GM18502 (cell line): ENCODE measurements around the gene RASA2.
A peak's percentile ranks its signal among the peaks of the same experiment; 100 is the strongest.
"Not testable (repeated sequence)": the region's sequence is repeated elsewhere in the genome, so short reads cannot be mapped to it uniquely, and the experiment has no call there.

ENCODE experiments used
- ATAC-seq: cut with Tn5 transposase; IDR thresholded peaks from one replicate; pipeline ENCODE4 v1.9.1; 2021; ENCODE audit warnings: mild to moderate bottlenecking; ENCODE audit not compliant: unreplicated experiment, poor library complexity

RASA2 gene

DNA sequence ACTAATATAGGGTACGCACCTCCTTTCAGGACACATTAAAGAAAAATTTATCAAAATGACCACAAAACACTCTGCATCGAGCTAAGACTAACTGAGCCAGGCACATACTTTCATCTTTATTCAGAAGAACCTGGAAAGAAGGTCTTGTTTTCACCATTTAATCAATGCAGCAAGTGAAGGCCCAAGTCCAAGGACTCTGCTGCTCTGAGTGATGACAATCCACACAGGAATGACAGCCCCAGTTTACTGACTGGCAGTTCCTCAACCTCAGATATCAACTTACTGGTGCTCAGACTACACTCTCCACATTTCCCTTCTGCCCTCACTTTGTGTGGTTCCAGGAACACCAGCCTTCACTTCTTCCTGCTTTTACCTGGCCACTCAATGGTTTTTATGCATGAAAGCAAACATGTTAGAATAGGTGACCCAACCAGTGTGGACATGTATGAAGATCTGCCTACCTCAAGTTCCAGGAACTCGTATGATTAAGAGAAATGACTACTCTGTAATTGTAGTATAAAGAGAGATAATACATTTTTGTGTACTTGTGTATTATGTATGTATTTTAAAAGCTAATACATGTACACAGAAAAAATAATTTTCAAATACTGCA lies 29.1 kb upstream of the RASA2 start:
- ATAC-seq: no peak

DNA sequence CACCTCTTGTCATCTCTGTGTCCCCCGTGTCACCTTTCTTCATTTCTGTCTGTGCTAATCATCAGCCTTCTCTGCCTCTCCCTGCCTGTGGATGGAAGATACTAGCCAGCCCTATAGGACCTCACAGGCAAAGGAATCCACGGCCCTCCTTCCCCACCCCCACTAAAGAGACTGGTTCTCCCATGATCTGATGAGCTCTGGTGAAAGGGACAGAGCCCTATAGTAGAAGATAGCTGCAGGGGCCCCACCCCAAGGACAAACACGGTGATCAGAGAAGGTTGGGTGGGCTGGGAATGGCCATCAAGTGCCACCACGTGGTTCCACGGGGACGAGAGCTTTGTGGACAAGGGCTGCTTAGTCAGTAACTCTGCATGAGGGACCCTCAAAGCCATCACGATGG lies 27.8 kb upstream of the RASA2 start:
- no peak for ATAC-seq

DNA sequence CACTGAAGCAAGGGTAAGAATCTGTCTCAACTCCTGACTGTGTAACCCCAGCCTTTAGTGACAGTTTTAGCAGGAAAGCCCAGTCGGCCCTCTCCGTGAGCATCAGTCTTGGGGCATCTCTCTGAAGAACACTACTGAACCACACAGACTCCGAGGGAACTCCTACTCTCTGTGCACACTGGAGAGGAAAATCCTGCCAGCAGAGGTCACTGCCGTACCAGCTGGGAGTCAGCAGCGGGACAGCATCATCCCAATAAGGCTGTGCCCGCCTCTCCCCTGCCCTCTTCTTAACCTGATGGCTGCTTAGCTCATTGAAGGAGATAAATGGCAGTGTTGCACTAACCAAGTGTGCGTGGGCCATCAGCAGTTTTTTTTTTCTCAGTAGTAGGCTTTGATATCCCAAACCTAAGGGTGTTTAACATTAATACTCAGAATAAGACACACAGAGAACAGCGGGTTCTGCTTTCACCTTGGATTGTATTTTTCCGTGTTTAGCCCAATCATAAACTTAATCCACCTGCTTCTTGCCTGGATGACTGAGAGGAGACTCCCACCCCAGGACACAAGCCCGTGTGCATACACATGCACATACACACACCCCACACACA lies 26.6 kb upstream of the RASA2 start:
- peak; percentile 97 for ATAC-seq

DNA sequence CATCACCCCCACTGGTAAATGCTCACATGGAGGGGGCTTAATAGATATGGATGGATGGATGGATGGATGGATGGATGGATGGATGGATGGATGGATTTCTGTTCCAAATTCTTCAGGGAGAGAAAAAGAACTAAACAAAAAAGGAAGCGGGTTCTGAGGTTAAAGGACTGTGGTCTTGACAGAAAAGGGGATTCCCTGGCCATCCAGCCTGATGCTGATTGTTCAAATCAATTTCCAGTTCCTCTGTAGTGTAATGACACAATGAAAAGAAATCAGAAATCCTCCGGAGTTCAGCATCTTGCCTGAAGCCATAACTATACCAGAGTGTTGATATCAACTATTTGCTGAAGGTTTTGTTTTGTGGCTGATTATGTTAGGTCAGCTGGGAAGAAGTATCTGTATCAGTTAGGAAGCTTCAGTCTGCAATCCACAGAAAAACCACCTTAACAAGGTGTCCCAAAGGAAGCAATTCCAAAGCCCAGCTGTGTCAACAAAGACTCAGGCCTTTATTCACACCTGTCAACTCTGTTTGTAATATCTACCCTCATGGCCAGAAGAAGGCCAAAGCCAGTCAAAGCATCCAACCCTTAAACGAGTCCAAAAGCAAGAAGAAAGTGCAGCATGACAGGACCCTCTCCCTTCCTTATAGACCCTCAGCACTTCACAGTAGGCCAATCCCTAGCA lies 24.5 kb upstream of the RASA2 start:
- ATAC-seq: no peak

DNA sequence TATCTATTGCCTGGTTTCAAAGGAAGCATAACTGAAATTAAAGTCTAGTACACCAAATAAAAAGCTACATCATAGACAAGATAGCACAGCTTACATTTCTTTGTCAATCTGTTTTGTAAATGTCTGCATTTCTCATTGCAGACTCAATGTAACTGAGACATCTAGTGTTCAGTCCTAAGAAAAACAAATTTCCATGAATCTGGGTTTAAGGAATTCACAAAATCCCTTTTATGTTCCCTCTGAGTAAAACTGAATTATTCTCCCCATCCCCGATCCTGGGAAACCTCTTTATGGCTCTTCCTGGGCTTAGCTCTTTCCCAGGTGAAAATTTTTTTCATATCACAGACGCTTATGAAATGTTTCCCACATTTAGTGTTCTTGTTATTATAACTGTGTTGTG lies 21.6 kb upstream of the RASA2 start:
- no peak for ATAC-seq

DNA sequence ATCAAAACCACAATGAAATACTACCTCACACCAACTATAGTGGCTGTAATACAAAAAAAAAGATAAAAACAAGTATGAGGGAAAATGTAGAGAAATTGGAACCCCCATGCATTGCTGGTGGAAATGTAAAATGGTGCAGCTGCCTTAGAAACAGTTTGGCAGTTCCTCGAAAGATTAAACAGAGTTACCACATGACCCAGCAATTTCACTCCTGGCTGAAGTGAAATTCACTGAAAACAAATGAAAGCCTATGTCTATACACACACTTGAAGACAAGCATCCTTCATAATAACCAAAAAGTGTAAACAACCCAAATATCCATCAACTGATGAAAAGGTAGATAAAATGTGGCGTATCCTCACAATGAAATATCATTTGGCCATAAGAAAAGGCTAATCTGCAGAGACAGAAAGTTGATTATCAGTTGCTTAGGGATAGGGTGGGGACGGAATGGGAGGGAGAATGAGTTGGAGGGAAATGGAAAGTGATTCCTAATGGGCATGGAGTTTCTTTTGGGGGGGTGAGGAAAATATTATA lies 20.1 kb upstream of the RASA2 start:
- no peak for ATAC-seq

DNA sequence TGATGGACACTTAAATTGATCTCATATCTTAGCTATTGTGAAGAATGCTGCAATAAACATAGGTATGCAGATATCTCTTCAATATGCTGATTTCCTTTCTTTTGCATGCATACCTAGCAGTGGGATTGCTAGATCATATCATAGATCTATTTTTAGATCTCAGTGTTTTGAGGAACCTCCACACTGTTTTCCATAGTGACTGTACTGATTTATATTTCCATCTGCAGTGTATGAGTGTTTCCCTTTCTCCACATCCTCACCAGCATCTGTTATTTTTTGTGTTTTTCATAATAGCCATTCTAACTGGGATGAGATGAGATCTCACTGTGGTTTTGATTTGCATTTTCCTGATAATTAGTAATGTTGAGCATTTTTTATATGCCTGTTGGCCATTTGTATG lies 17.1 kb upstream of the RASA2 start:
- ATAC-seq: no peak

DNA sequence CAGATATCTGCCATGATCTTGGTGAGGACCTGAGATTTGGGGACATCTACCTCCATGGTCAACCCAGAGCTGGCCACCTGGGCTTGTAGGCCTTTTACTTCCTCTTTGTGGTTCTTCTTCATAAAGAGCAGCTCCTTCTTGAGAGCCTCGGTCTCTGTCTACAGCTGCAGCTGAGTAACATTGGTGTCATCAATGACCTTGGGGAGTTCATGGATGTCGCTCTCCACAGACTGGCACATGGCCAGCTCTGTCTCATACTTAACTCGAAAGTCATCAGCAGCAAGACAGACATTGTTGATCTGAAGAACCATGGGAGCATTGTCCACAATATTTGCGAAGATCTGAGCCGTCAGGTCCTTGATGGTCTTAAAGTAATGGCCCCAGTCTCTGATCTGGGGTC lies 15.7 kb upstream of the RASA2 start:
- no peak for ATAC-seq

DNA sequence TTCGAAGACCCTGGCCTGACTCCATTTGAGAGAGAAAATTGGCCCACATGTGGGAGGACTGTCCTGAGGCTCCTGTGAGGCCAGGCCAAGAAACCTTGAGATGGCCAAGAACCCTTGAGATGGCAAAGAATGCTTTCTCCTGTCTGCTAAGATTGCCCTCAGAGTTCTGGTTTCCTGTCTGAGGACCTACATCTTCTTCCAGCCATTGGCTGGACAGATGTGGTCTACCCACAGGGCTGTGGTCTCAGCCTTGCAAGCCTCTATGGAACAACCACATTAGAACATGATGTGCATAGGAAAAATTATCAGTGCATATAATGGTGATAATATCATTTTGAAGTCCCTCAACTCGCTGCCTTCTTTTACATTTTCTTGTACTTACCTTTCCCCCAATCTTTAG lies 10.8 kb upstream of the RASA2 start:
- no peak for ATAC-seq

DNA sequence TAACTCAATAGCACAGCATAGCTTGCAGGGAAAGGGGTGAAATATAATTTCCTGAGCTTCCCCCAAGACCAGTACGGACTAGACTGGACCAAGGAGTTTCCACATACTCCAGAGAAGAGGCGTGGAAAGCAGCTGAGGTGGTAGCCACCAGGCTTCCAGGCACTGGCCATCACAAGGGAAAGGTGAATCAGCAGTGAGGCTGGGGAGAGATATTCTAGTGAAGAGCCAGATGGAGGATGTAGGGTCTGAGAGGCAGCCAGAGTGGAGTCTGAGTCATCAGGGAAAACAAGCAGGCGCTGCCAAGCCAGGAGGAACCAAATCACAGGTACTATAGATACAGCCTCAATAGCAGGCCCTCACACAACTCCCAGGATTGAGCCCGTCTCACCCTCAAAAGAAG lies 9.6 kb upstream of the RASA2 start:
- no peak for ATAC-seq

DNA sequence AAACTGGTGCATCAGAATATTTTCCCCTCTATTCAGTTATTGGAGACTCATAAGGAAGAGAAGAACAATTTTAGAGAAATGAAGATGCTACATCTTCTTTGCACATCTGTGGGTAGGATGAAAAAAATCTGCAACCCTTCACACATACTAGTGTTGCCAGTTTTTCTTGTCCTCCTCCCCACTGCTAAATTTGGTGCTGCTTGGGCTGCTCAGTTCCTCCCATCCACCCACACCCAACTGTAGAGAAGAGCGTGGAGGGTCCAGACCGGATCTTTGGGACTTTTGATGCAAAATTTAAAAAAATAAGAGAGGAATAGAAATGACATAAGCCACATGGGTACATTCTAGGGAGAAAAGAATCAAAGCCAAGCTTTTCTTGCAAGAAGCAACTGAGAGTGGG lies 8.7 kb upstream of the RASA2 start:
- ATAC-seq: no peak

DNA sequence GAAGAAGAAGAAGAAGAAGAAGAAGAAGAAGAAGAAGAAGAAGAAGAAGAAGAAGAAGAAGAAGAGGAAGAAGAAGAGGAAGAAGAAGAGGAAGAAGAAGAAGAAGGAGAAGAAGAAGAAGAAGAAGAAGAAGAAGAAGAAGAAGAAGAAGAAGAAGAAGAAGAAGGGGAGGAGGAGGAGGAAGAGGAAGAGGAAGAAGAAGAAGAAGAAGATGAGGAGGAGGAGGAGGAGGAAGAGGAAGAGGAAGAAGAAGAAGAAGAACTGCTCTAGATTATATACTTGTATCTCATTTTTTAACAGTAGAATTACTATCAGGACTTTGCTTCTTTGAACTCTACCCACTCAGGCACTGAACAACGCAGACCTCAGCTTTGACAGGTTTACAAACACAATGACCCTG lies 8.0 kb upstream of the RASA2 start:
- ATAC-seq: not testable (repeated sequence)

DNA sequence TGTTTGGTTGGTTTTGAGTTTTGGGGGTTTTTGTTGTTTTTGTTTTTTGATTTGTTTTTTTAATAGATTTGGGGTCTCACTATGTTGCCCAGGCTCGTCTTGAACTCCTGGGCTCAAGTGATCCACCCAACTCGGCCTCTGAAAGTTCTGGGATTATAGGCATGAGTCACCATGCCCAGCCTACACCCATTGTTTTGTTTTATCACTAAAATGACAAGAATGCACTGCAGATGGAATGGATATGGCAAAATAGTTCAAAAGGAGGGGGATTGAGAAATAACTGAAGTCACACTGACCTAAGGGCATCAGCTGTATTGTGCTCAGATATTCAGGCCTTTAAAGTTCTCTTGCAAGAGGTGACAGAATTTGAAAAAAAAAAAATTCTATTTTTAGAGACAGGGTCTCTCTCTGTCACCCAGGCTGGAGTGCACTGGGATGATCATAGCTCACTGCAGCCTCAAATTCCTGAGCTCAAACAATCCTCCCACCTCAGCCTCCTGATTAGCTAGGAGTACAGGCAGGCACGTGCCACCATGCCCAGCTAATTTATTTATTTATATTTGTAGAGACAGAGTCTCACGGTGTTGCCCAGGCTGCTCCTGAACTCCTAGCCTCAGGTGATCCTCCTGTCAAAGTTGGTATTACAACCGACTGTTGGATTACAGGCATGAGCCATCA lies 4.4 kb upstream of the RASA2 start:
- no peak for ATAC-seq

DNA sequence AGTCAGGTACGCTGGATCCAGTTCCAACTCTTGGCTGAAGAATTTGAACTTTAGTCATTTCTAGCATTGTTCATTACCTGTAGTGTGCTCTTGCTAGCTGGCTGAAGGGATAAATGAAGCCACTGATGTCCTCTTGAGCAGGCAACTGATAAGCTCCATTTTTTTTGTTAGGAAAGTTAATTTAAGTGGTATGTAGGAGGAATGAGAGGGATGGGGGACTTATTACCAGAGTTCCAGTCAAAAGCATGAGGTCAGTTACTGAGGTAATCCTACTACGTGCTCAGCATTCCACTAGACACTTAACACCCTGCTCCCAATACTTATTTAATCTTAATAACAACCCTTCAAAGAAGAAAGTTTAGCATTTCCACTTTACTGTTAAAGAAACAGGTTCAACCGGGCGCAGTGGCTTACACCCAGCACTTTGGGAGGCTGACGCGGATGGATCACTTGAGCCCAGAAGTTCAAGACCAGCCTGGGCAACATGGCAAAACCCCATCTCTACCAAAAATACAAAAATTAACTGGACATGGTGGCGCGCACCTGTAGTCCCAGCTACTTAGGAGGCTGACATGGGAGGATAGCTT lies 2.0 kb upstream of the RASA2 start:
- no peak for ATAC-seq

DNA sequence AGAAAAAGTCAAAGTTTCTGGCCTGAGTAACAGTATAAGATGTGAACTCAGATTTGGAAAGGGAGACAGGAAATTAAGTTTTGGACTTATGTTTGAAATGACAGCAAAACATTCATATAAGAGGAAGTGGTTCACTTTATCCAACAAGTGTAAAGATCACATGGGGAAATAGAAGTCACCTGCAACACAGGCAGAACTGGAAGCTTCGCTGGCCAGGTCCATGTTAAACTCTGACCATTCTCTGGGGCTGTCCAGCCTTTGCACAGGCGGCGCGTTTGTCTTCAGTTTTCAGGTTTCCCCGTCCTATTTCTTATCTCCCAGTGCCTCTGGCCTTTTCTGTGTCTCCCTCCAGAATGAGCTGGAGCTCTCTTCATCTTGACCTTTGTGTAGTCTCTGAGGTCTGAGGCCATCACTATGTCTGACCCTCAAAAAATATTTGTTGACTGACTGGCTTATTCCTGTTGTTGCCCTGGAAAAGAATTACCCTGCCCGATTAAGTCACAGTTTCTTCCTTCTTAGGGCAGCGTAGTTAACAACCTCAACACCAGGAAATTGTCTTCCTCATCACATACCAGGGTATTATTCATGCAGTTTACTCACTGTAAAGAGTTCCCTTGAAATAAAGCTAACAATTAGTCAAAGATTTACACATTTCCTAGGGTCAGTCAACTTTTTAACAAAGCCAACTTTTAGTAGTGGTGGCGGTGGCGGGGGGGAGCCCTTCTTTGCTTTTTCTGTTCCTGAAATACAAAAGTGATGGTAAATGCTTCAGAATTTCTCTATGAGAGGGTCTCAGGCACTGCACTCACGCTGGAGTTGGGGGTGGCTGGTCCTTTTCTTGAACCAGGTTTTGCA lies 959 bp upstream of the RASA2 start:
- no peak for ATAC-seq

DNA sequence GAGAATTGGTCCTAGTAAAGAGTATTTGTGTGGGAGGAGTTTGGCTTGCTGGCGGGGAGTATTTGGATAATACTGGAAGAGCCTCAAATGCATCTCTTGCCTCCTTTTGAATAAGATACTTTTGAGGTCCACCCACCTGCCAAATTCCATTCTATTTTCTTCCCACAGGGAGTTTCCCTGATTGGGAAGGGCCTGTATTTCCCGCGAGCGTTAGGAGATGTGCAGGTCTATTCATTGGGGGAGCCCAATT lies 406 bp upstream of the RASA2 start:
- ATAC-seq: no peak

DNA sequence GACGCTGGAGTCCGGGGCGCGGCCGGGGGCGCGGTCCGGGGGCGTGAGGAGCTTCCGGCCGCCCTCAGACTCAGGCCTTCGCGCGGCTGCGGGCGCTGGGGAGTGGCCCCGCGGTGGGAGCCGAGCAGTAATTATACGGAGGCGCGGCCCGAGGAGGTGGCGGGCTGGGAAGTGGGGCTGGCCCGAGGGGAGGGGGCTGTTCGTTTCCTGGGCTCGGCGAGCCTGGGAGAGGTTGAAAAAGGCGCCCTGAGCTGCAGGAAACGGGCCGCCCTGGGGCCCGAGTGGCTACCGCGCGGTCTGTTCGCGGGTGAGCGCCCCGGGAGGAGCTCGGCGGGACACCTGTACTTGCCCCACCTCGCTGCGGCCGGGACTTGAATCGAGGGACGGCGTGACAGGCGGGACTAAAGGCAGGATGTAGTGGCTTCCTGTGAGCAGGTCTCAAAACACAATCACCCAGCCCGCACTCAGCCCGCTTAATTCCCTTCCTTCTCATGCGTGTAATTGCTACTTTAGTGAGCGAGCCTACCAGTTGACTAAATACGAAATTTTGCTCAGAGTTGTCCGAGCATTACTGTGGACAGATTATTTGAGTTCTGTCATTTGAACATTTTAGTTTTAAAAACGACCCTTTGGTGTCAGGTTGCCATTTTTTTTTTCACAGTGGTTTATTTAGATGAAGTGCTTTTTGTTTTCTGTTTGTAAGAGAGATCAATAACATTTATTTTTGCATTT lies 860 bp downstream of the RASA2 start:
- peak; percentile 81 for ATAC-seq

DNA sequence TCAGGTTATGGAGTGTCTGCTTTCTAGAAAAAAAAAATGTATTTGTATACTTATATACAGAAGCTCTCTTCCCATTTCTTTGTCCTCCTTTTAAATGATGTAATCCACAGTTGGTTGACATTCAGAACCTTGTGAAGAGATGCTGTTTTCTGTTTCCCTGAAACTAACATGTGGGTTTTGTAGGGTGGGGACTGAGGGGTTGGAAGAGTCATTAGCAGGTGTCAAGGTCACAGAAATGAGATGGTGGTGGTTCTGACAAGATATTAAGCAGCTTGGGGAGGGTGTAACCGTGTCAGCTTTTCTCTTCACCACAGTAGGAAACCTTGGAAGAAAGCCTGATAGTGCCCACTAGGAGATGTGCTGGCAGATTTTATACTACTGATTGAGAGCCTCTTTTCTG lies 2.4 kb downstream of the RASA2 start:
- ATAC-seq: no peak

DNA sequence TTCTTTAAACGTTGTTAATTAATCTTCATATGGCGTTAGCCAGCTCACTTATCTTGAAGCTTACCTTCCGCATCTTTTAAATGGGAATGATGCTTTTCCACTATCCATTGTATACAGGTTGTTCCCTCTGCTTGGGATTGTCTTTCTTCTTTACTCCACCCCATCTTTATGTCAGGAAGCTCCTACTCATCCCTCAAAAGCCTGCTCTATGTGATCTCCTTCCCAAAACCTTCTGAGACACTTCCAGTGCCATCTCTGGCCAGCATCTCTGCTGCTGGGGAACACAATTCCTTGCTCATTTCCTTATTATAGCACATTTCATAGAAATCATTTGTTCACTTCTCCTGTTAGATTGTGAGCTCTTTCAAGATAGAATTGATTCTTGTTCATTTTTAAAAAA lies 4.3 kb downstream of the RASA2 start:
- no peak for ATAC-seq

DNA sequence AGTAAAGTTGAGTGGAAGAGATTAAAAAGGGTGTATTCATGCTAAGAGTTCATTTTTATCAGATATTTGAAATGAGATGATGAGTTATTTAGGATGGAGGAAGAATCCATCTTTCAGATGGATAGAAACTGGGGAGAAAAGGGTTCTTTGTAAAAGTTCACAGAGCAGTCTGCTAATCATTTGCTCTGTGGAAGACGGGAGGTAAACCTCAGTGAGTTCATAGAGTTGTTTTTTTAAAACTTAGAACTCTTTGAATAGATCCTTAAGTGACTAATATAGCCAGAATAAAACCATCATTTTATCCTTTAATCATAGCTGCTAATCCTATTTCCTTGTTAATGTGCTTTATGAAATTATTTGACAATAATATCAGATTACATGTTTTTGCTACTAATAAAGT lies 5.1 kb downstream of the RASA2 start:
- no peak for ATAC-seq
